Liver (tissue), 9 donors: Measurements from ENCODE around the gene CNNM2. TPM values are rescaled to one million over a fixed set of nuclear protein-coding genes. Genes with fewer than 3 reads are reported as not detected.

Experiments used
- DNase-seq: peaks from one replicate; pipeline ENCODE4 v3.0.0-alpha.2; 2017; ENCODE audit warnings: low spot score
- H3K27ac ChIP-seq, 2 donors: one replicate each; pipeline ENCODE4 v1.7.0; 2013; ENCODE audit warnings: inconsistent platforms in 2 of 2, low read length in 2 of 2, control low read depth in 1 of 2, low read depth in 1 of 2, mild to moderate bottlenecking in 1 of 2
- H3K27me3 ChIP-seq, 4 donors: one replicate each; pipeline versions ENCODE4 v1.6.1 to v1.7.0; 2013; ENCODE audit warnings: low read length in 3 of 4, inconsistent platforms in 1 of 4, mild to moderate bottlenecking in 1 of 4, moderate library complexity in 1 of 4; ENCODE audit not compliant: control insufficient read depth in 4 of 4, insufficient read depth in 4 of 4
- H3K36me3 ChIP-seq, 4 donors: one replicate each; pipeline versions ENCODE4 v1.6.1 to v1.7.0; 2013; ENCODE audit warnings: low read length in 3 of 4, mild to moderate bottlenecking in 3 of 4, low read depth in 1 of 4, moderate library complexity in 1 of 4; ENCODE audit not compliant: control insufficient read depth in 4 of 4, insufficient read depth in 3 of 4
- H3K4me1 ChIP-seq, 4 donors: one replicate each; pipeline versions ENCODE4 v1.6.1 to v1.7.0; 2013; ENCODE audit warnings: low read length in 3 of 4, mild to moderate bottlenecking in 3 of 4, moderate library complexity in 1 of 4; ENCODE audit not compliant: control insufficient read depth in 4 of 4, insufficient read depth in 4 of 4
- H3K4me3 ChIP-seq, 3 donors: one replicate each; pipeline versions ENCODE4 v1.6.1 to v1.7.0; 2013; ENCODE audit warnings: low read length in 3 of 3, control low read depth in 1 of 3, low read depth in 1 of 3, mild to moderate bottlenecking in 1 of 3
- H3K9ac ChIP-seq, 2 donors: one replicate each; pipeline ENCODE4 v1.7.0; 2013; ENCODE audit warnings: low read length in 2 of 2, mild to moderate bottlenecking in 2 of 2, moderate library complexity in 2 of 2, control low read depth in 1 of 2, low read depth in 1 of 2
- H3K9me3 ChIP-seq, 4 donors: one replicate each; pipeline versions ENCODE4 v1.6.1 to v1.7.0; 2013; ENCODE audit warnings: low read length in 3 of 4; ENCODE audit not compliant: control insufficient read depth in 4 of 4
- EGR1 ChIP-seq, 2 donors: IDR thresholded peaks; 2 replicates each; pipeline ENCODE4 v1.6.1; 2016 to 2018; ENCODE audit warnings: antibody characterized with exemption in 2 of 2, low read depth in 2 of 2
- FOXA1 ChIP-seq: IDR thresholded peaks from 2 replicates; pipeline ENCODE4 v1.6.1; 2016; ENCODE audit warnings: antibody characterized with exemption
- FOXA2 ChIP-seq: IDR thresholded peaks from 2 replicates; pipeline ENCODE4 v1.6.1; 2016; ENCODE audit warnings: antibody characterized with exemption
- GABPA ChIP-seq, 2 donors: IDR thresholded peaks in 1 of 2; conservative IDR thresholded peaks in 1 of 2; 2 replicates each; pipeline ENCODE4 v1.6.1; 2016; ENCODE audit warnings: antibody characterized with exemption in 2 of 2, mild to moderate bottlenecking in 1 of 2, moderate library complexity in 1 of 2
- HNF4A ChIP-seq, 2 donors: conservative IDR thresholded peaks; 2 replicates each; pipeline ENCODE4 v1.6.1; 2016; ENCODE audit warnings: antibody characterized with exemption in 2 of 2, mild to moderate bottlenecking in 2 of 2
- HNF4G ChIP-seq: IDR thresholded peaks from 2 replicates; pipeline ENCODE4 v1.6.1; 2016; ENCODE audit warnings: antibody characterized with exemption
- JUND ChIP-seq, 2 donors: IDR thresholded peaks; 2 replicates each; pipeline ENCODE4 v1.6.1; 2016; ENCODE audit warnings: antibody characterized with exemption in 2 of 2
- NR2F2 ChIP-seq: IDR thresholded peaks from 2 replicates; pipeline ENCODE4 v1.6.1; 2016; ENCODE audit warnings: antibody characterized with exemption
- RAD21 ChIP-seq, 2 donors: IDR thresholded peaks; 2 replicates each; pipeline ENCODE4 v1.6.1; 2016; ENCODE audit warnings: antibody characterized with exemption in 2 of 2, mild to moderate bottlenecking in 2 of 2
- RXRA ChIP-seq, 2 donors: IDR thresholded peaks; 2 replicates each; pipeline ENCODE4 v1.6.1; 2017 to 2018; ENCODE audit warnings: antibody characterized with exemption in 2 of 2, mild to moderate bottlenecking in 1 of 2
- SP1 ChIP-seq: IDR thresholded peaks from 2 replicates; pipeline ENCODE4 v1.6.1; 2018; ENCODE audit warnings: antibody characterized with exemption, mild to moderate bottlenecking
- YY1 ChIP-seq: IDR thresholded peaks from 2 replicates; pipeline ENCODE4 v1.6.1; 2016; ENCODE audit warnings: antibody characterized with exemption, mild to moderate bottlenecking
- WGBS: extraction: QIAGEN DNeasy Blood & Tissue Kit; methylation state at CpG from one replicate; pipeline ENCODE4 v1.1.7; 2013; 5-methylcytosine and 5-hydroxymethylcytosine counted together
- polyA plus RNA-seq, 2 donors: library from polyadenylated mRNA; stranded (reverse) in 1 of 2; unstranded in 1 of 2; fragments of 200-250 nt in 1 of 2; fragments of >200 nt in 1 of 2; fragmentation: Nextera tagmentation in 1 of 2; extraction: Ambion mirVana in 1 of 2; gene quantifications; one replicate each; pipeline versions ENCODE4 v1.2.1 to v1.2.3, GENCODE V29; 2013 to 2015
- total RNA-seq, 2 donors: library from RNA; depleted of rRNA; stranded (reverse); fragments of >200 nt; gene quantifications; one replicate each; pipeline ENCODE4 v1.2.3, GENCODE V29; 2014
- TF ChIP-seq, protein P1 (sequence below): IDR thresholded peaks from 2 replicates; pipeline ENCODE4 v1.6.1; 2016; ENCODE audit warnings: antibody characterized with exemption
- TF ChIP-seq, protein P2 (sequence below): IDR thresholded peaks from 2 replicates; pipeline ENCODE4 v1.6.1; 2016; ENCODE audit warnings: antibody characterized with exemption
- TF ChIP-seq, protein P3 (sequence below): IDR thresholded peaks from 2 replicates; pipeline ENCODE4 v1.6.1; 2016; ENCODE audit warnings: antibody characterized with exemption, mild to moderate bottlenecking
- TF ChIP-seq, protein P4 (sequence below): IDR thresholded peaks from 2 replicates; pipeline ENCODE4 v1.6.1; 2016; ENCODE audit warnings: antibody characterized with exemption
- TF ChIP-seq, protein P5 (sequence below): fragments of 150-350 bp; IDR thresholded peaks from 2 replicates; pipeline ENCODE4 v1.5.1; 2017; ENCODE audit warnings: improper control_type of control experiment, low read depth, low read length; ENCODE audit not compliant: missing input control
- donor health status: healthy.
- donor health status: healthy.
- donor health status: healthy.
- donor health status: healthy.
- donor health status: healthy.

The CNNM2 gene
- total and polyA plus RNA-seq, 4 donors = 2.0 to 10.8 (median 6.9) TPM

DNA sequence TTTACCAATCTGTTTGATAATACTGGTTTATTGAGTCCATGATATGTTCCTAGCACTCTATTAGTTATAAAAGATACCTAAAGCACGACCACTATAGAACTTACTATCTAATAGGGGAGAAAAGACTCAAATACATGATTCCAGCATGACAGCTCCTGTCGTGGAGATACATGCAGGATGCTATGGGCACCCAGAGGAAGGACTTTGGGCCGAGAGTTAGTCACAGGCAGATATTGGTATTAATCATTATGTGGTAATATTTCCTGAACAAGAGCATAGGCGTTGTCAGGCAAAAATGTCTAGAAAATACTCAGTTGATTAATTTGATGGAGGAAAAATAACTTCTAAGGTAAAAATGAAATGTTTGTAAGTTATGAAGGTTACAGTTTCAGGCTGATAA is 31.8 kb downstream of the CNNM2 start:
- no peak overlapping the region for H3K9ac ChIP-seq
- no peaks in the 10 kb centered on the region for H3K36me3 ChIP-seq
- no peak overlapping the region for H3K27ac ChIP-seq
- TF ChIP-seq RXRA (IDR thresholded peaks at IDR 0.05) = no peak
- TF ChIP-seq, protein P1, sequence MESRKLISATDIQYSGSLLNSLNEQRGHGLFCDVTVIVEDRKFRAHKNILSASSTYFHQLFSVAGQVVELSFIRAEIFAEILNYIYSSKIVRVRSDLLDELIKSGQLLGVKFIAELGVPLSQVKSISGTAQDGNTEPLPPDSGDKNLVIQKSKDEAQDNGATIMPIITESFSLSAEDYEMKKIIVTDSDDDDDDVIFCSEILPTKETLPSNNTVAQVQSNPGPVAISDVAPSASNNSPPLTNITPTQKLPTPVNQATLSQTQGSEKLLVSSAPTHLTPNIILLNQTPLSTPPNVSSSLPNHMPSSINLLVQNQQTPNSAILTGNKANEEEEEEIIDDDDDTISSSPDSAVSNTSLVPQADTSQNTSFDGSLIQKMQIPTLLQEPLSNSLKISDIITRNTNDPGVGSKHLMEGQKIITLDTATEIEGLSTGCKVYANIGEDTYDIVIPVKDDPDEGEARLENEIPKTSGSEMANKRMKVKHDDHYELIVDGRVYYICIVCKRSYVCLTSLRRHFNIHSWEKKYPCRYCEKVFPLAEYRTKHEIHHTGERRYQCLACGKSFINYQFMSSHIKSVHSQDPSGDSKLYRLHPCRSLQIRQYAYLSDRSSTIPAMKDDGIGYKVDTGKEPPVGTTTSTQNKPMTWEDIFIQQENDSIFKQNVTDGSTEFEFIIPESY = no peak
- TF ChIP-seq, protein P2, sequence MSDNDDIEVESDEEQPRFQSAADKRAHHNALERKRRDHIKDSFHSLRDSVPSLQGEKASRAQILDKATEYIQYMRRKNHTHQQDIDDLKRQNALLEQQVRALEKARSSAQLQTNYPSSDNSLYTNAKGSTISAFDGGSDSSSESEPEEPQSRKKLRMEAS = no peak
- TF ChIP-seq YY1 = no peak
- TF ChIP-seq SP1 = no peak
- 89% methylated on average over 4 of the region's 4 CpGs for WGBS
- H3K27me3 ChIP-seq = no peaks in the 10 kb centered on the region
- peaks cover 0 to 2% (median 0%) of the 10 kb centered on the region in 4 donors for H3K4me1 ChIP-seq
- DNase-seq = no peak
- H3K9me3 ChIP-seq = no peaks in the 10 kb centered on the region
- no peak overlapping the region for H3K4me3 ChIP-seq

DNA sequence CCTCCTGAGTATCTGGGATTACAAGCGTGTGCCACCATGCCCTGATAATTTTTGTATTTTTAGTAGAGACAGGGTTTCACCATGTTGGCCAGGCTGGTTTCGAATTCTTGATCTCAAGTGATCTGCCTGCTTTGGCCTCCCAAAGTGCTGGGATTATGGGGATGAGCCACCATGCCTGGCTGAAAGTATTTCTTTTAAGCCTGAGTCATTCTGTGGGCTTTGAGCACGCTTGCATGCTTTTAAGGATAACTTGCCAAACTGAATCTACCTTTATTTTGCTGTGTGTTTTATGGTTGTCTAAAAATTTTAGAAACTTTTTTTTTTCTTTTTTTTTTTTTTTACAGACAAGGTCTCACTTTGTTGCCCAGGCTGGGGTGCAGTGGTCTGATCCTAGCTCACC is 33.2 kb downstream of the CNNM2 start:
- Histone ChIP-seq H3K9me3 (no peaks in the 10 kb centered on the region), H3K9ac (no peak overlapping the region), H3K4me3 (no peak overlapping the region), H3K27me3 (no peaks in the 10 kb centered on the region), H3K27ac (no peak overlapping the region), H3K36me3 (no peaks in the 10 kb centered on the region), H3K4me1 (no peaks in the 10 kb centered on the region)
- WGBS = 96% methylated on average over 3 of the region's 3 CpGs
- no peak for DNase-seq
- TF ChIP-seq YY1 (no peak), JUND (IDR thresholded peaks at IDR 0.05) (no peak), EGR1 (IDR thresholded peaks at IDR 0.05; ENCODE audit: low read depth in 2 of 2) (no peak), HNF4A (conservative IDR thresholded peaks at IDR 0.05) (no peak), SP1 (no peak), RAD21 (IDR thresholded peaks at IDR 0.05) (no peak), FOXA1 (no peak), FOXA2 (no peak), HNF4G (no peak), GABPA (IDR thresholded peaks at IDR 0.05 in 1 of 2, conservative IDR thresholded peaks at IDR 0.05 in 1 of 2) (no peak), NR2F2 (no peak)
- TF ChIP-seq, protein P3, sequence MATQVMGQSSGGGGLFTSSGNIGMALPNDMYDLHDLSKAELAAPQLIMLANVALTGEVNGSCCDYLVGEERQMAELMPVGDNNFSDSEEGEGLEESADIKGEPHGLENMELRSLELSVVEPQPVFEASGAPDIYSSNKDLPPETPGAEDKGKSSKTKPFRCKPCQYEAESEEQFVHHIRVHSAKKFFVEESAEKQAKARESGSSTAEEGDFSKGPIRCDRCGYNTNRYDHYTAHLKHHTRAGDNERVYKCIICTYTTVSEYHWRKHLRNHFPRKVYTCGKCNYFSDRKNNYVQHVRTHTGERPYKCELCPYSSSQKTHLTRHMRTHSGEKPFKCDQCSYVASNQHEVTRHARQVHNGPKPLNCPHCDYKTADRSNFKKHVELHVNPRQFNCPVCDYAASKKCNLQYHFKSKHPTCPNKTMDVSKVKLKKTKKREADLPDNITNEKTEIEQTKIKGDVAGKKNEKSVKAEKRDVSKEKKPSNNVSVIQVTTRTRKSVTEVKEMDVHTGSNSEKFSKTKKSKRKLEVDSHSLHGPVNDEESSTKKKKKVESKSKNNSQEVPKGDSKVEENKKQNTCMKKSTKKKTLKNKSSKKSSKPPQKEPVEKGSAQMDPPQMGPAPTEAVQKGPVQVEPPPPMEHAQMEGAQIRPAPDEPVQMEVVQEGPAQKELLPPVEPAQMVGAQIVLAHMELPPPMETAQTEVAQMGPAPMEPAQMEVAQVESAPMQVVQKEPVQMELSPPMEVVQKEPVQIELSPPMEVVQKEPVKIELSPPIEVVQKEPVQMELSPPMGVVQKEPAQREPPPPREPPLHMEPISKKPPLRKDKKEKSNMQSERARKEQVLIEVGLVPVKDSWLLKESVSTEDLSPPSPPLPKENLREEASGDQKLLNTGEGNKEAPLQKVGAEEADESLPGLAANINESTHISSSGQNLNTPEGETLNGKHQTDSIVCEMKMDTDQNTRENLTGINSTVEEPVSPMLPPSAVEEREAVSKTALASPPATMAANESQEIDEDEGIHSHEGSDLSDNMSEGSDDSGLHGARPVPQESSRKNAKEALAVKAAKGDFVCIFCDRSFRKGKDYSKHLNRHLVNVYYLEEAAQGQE = no peak
- TF ChIP-seq, protein P4, sequence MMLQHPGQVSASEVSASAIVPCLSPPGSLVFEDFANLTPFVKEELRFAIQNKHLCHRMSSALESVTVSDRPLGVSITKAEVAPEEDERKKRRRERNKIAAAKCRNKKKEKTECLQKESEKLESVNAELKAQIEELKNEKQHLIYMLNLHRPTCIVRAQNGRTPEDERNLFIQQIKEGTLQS = no peak
- TF ChIP-seq, protein P2 = no peak
- TF ChIP-seq, protein P5, sequence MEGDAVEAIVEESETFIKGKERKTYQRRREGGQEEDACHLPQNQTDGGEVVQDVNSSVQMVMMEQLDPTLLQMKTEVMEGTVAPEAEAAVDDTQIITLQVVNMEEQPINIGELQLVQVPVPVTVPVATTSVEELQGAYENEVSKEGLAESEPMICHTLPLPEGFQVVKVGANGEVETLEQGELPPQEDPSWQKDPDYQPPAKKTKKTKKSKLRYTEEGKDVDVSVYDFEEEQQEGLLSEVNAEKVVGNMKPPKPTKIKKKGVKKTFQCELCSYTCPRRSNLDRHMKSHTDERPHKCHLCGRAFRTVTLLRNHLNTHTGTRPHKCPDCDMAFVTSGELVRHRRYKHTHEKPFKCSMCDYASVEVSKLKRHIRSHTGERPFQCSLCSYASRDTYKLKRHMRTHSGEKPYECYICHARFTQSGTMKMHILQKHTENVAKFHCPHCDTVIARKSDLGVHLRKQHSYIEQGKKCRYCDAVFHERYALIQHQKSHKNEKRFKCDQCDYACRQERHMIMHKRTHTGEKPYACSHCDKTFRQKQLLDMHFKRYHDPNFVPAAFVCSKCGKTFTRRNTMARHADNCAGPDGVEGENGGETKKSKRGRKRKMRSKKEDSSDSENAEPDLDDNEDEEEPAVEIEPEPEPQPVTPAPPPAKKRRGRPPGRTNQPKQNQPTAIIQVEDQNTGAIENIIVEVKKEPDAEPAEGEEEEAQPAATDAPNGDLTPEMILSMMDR = no peak
- TF ChIP-seq, protein P1 = no peak
